ENCODE results near the gene TIMMDC1.

DNA sequence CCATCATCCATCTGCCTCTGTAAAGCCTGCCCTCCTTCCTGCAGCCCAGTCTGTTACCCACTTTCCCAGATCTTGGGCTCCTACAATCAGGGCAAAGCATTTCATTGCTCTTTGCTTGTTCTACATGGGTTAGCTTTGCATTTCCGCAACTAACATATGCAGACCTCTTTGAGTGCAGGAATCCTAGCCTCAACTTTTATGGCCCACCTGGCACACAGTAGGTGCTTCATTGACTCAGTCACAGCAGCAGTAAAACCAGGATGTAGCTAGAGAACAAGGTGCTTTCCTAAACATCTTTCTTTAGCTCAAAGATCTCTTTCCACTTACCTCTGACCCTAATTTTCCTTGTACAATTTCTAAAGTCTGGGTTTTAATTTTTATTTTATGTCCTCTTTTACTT, 57.6 kb downstream of the TIMMDC1 start:
- no peak for TF ChIP-seq POLR2A (IDR thresholded peaks at IDR 0.05; ENCODE audit: low read depth, low read length)
- TF ChIP-seq, protein P1, sequence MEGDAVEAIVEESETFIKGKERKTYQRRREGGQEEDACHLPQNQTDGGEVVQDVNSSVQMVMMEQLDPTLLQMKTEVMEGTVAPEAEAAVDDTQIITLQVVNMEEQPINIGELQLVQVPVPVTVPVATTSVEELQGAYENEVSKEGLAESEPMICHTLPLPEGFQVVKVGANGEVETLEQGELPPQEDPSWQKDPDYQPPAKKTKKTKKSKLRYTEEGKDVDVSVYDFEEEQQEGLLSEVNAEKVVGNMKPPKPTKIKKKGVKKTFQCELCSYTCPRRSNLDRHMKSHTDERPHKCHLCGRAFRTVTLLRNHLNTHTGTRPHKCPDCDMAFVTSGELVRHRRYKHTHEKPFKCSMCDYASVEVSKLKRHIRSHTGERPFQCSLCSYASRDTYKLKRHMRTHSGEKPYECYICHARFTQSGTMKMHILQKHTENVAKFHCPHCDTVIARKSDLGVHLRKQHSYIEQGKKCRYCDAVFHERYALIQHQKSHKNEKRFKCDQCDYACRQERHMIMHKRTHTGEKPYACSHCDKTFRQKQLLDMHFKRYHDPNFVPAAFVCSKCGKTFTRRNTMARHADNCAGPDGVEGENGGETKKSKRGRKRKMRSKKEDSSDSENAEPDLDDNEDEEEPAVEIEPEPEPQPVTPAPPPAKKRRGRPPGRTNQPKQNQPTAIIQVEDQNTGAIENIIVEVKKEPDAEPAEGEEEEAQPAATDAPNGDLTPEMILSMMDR (conservative IDR thresholded peaks at IDR 0.05; ENCODE audit: low read depth, low read length), result no peak
- TF ChIP-seq BHLHE40 (IDR thresholded peaks at IDR 0.05; ENCODE audit: low read depth, low read length), result no peak
- no peak for TF ChIP-seq CEBPB (IDR thresholded peaks at IDR 0.05; ENCODE audit: low read depth, low read length)
- TF ChIP-seq, protein P2, sequence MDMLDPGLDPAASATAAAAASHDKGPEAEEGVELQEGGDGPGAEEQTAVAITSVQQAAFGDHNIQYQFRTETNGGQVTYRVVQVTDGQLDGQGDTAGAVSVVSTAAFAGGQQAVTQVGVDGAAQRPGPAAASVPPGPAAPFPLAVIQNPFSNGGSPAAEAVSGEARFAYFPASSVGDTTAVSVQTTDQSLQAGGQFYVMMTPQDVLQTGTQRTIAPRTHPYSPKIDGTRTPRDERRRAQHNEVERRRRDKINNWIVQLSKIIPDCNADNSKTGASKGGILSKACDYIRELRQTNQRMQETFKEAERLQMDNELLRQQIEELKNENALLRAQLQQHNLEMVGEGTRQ (IDR thresholded peaks at IDR 0.05; ENCODE audit: low read depth, low read length), result no peak
- no peak for TF ChIP-seq MAFK (IDR thresholded peaks at IDR 0.05; ENCODE audit: low read depth, low read length)
- no peak for TF ChIP-seq RAD21 (IDR thresholded peaks at IDR 0.05; ENCODE audit: low read length)

Data from IMR-90 (cell line).